ENCODE results near the gene VASH2.

GRCh38 chr1:212928323-212929291, 21.7 kb upstream of the VASH2 start:
- TF ChIP-seq CTCF (IDR thresholded peaks at IDR 0.05 in 4 of 5, conservative IDR thresholded peaks at IDR 0.05 in 1 of 5) = no peak
- TF ChIP-seq POLR2A (IDR thresholded peaks at IDR 0.05) = no peak

Measured in gastrocnemius medialis (tissue), 4 donors.